CD4-positive, alpha-beta T cell treated with Interleukin-17A for 1 hour (primary cell): ENCODE data around the gene SUCO.
"Not testable (repeated sequence)": the region's sequence is repeated elsewhere in the genome, so short reads cannot be mapped to it uniquely, and the experiment has no call there.

Experiments used
- DNase-seq: peaks from one replicate; pipeline ENCODE4 v3.0.0-alpha.2; 2020

Gene SUCO

DNA sequence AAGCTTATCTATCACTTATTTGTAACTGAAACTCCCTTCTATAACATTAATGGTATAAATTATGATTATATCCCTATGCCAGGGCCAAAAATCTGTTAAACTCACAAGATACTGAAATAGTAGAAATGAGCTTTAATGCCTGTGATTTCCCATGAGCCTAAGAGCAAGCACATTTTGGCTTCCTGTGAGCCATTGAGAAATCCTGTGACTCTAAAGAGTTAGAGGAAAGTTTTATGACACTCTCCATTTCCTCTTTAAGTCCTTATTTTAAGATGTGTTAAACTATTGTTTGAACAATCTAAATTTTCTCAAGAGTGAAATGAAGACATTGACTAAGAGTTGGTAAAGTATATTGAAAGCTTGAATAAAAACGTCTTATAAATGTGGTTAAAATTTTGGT lies 45.6 kb downstream of the SUCO start:
- no peak for DNase-seq

DNA sequence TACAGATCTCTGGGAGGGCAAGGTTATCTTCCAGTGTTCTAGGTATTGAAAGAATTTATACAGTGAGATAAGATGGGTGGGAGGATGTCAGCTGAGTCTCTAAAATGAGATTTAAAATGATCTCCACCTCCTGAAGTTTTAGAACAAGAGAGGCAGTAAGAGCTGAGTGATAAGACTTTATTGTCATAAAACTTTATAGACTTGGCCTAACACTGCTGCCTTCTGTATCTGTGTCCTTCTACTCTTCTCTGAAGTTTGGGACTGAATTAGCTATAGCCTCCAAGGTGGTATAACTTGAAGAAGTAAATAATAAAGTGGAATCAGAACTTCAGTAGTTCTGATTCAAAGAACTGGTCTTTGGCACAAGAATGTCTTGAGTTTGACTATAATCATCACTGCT lies 48.3 kb downstream of the SUCO start:
- DNase-seq: no peak

DNA sequence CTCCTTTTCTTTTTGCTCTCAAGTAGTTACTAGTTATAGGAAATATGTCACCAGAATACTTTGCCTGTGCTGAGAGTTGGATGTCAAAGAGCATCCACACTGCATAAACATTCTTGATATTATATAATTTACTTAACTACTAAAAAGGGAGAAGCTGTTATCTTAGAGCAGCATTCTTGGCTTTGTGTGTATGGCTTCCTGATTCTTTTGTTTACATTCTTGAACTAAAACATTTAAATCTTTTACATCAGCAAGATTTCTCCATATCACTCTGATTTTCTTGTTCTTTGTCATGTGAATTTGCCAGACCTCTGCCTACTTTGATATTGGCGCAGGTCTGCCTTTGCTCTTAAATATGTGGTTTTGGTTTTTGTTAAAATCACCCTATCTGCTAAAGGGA lies 48.8 kb downstream of the SUCO start:
- DNase-seq: no peak

DNA sequence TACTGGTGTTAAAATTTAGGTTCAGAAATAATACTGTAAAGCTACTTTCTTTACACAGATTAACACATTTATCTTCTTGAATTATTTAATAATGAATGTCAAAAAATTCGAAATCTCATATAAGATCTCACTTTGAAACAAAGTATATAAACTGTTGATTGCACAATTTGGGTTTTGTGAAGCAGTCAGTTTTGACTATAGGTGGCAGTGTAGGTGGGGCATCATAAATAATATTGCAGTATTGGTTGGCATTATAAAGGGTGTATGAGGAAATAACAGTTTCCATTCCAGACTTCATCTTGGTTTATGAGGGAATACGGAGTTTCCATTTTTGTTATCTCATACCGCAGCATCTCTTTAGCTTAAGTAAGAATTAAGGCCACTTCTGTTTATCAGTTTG lies 49.9 kb downstream of the SUCO start:
- no peak for DNase-seq

DNA sequence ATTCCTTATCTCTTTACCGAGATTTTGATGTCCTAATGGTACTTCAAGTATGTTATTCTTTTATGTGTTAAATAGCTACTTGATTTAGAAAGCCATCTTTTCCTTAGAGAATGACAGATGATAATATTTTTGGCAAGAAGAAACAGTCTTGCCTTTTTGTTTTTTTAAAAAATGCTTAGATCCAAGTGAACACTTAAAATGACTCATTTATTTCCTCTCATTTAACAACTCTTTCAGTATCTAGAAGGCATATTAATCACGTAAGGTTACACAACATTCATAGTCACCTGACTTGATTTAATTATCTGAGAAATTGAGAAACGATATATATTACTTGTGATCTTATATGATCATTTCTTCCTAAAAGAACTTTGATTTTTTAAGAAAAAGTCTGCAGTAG lies 52.4 kb downstream of the SUCO start:
- no peak for DNase-seq

DNA sequence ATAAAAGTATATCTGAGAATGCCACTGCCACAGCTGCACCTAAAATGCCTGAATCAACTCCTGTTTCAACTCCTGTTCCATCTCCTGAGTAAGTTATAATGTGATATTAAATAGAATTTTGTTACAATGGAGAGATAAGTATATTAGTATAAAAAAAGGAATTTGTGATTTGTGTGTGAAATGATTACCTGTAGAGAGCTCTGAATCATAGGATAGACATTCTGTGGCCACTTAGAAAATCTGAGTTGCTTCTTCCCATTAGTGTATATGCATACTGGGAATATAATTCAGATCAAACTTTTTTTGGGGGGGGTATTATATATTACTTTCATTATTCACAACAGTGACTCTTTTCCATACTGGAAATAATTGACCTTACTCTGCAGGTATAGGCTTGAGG lies 52.9 kb downstream of the SUCO start:
- no peak for DNase-seq

DNA sequence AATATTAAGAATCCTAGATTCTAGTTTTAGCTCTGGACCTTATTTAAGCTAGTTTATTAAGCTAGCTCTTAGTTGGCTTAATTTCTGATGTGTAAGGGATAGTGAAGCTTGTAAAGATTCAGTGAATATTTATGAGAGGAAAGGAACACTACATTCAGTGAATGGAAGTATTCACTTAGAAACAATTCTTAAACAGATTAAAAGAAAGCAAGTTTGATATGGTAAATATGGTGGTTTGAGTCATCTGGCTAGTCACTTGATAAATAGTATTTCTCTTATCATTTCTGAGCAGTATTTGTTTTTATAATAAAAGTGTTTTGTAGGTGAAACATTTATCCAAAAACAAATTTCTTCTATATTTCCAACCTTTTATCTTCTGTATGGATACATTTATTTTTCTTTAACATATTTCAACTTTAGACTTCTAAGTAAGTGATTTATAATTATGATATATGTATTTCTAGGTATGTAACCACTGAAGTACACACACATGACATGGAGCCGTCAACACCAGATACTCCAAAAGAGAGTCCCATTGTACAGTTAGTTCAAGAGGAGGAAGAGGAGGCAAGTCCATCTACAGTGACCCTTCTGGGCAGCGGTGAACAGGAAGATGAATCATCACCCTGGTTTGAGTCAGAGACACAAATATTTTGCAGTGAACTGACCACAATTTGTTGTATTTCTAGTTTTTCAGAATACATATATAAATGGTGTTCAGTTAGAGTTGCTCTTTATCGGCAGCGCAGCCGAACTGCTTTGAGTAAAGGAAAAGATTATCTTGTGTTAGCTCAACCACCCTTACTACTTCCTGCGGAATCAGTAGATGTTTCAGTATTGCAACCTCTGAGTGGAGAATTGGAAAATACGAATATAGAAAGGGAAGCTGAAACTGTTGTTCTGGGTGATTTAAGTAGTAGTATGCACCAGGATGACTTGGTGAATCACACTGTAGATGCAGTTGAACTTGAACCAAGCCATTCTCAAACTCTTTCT lies 55.6 kb downstream of the SUCO start:
- DNase-seq: no peak

DNA sequence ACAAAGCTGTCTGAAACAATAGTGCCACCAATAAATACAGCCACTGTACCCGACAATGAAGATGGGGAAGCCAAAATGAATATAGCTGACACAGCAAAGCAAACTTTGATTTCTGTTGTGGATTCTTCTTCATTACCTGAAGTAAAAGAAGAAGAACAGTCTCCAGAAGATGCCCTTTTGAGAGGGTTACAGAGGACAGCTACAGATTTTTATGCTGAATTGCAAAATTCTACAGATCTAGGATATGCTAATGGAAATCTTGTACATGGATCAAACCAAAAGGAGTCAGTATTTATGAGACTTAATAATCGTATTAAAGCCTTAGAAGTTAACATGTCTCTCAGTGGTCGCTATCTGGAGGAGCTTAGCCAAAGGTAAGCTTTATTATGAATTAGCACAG lies 56.6 kb downstream of the SUCO start:
- no peak for DNase-seq

DNA sequence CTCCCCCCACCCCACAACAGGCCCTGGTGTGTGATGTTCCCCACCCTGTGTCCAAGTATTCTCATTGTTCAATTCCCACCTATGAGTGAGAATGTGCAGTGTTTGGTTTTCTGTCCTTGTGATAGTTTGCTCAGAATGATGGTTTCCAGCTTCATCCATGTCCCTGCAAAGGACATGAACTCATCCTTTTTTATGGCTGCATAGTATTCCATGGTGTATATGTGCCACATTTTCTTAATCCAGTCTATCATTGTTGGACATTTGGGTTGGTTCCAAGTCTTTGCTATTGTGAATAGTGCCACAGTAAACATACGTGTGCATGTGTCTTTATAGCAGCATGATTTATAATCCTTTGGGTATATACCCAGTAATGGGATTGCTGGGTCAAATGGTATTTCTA lies 58.5 kb downstream of the SUCO start:
- not testable (repeated sequence) for DNase-seq

DNA sequence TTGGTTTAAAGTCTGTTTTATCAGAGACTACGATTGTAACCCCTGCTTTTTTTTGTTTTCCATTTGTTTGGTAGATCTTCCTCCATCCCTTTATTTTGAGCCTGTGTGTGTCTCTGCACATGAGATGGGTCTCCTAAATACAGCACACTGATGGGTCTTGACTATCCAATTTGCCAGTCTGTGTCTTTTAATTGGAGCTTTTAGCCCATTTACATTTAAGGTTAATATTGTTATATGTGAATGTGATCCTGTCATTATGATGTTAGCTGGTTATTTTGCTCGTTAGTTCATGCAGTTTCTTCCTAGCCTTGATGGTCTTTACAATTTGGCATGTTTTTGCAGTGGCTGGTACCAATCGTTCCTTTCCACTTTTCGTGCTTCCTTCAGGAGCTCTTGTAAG lies 62.1 kb downstream of the SUCO start:
- not testable (repeated sequence) for DNase-seq

DNA sequence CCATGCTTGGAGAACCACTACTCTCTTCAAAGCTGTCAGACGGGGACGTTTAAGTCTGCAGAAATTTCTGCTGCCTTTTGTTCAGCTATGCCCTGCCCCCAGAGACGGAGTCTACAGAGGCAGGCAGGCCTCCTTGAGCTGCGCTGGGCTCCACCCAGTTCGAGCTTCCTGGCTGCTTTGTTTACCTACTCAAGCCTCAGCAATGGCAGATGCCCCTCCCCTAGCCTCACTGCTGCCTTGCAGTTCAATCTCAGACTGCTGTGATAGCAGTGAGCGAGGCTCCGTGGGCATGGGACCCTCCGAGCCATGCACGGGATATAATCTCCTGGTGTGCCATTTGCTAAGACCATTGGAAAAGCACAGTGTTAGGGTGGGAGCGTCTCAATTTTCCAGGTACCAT lies 63.8 kb downstream of the SUCO start:
- DNase-seq: not testable (repeated sequence)

DNA sequence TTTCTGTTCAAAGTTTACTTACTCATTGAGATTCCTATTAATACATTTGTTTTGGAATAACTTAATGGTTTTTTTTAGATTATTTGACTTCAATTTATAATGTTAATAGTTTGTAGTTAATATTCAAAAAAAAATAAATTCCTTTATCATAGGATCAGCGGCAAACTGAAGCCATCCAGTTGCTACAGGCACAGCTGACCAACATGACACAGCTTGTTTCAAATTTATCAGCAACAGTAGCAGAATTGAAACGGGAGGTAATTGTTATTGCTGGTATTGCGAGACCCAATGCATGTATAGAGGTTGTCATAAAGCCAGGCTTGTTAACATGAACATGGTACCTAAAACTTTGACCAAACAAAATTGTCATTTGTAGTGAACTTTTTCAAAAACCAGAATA lies 67.0 kb downstream of the SUCO start:
- DNase-seq: no peak

DNA sequence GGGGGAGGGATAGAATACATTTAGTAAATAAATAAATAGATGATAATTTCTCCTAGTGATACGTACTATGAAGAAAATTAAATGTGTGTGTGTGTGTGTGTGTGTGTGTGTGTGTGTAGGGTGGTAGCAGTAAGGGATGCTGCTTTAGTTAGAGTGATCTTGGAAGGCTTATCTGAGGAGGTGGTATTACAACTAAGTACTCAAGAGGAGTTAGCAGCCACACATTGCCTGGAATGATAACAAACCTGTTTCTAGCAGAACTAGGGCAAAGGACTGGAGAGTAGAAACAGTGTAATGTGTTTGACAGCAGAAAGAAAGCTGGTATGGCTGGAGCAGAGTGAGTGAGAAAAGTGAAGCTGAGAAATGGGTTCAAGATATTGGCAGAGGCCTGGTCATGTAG lies 67.7 kb downstream of the SUCO start:
- no peak for DNase-seq

DNA sequence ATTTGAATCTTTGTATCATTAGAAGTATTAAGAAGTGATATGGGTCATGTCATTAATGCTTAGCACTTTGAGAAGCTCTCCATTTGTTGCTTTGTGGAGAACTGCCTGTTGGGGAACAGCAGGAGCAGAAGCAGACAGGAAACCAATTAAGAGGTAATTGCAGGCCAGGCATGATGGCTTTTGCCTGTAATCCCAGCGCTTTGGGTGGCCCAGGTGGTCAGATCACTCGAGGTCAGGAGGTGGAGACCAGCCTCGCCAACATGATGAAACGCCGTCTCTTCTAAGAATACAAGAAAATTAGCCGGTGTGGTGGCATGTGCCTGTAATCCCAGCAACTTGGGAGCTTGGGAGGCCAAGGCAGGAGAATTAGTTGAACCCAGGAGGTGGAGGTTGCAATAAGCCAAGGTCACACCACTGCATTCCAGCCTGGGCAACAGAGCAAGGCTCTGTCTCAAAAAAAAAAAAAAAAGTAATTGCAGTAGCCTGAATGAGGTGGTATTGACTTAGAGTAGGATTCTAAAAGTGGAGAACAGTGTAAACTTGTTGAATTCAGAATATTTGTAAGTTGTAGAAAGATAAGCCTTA lies 68.2 kb downstream of the SUCO start:
- no peak for DNase-seq

DNA sequence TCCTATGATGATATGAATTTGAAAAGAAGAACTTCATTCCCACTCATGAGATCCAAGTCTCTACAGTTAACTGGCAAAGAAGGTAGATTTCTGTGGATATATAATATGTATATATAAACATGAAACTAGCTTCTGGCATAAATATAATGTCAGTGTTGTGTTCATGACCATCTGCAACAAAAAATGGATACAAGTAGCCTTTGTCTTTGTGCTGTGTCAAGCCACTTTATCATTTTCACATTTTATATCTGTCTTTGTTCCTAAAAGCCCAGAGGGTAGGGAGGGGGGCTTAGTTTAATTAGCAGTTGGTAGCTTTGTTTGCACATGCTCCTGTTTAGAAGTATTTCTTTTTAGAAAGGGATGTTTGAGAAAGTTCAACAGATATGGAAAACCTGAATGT lies 69.8 kb downstream of the SUCO start:
- no peak for DNase-seq

DNA sequence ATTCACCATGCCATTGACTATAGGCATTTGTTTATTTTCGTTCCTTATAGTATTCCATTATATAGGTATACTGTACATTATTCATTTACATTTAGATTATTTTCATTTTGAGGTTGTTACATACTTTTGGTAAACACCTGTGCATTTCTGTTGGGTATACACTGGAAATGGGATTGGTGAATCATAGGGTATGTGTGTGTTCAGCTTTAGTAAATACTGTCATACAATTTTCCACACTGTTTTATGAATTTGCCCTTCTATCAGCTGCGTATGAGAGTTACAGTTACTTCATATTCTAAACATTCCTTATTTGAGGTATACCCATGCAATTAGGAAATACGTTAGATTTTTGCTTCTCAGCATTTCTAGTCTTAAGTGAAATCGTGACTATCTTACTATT lies 70.9 kb downstream of the SUCO start:
- no peak for DNase-seq

DNA sequence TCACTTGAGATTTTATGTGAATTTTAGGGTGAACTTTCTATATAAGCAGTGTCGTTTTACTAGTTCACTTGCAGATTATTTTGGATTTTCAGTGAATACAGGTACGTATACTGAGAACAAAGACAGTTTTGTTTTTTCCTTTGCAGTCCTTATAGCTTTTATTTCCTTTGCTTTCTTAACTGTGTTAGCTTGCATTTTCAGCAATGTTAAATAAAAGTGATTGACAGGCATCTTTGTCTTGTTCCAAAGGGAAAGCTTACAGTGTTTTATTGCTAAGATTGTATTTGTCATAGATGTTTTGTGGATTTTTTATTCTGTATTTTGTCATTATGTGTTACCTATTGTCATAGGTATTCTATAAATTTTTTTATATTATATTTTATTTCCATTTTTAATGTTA lies 72.7 kb downstream of the SUCO start:
- DNase-seq: no peak

DNA sequence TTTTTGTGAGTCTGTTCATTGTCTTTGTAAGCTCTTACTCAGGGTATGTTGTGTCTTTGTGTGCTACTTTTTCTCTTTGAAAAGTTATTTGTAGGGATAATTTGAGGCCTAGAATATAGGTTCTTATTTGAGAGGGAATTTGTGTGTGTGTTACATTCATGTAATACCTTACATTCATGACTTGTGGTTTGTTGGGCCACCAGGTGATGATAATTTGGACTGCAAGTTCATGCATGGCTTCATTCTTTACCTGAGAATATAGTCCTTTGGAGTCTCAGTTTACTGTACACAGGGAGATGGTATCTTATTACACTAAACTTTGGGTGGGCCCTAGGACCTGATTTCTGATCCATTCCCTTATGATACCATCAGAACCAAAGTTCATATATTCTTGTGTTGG lies 74.2 kb downstream of the SUCO start:
- no peak for DNase-seq

DNA sequence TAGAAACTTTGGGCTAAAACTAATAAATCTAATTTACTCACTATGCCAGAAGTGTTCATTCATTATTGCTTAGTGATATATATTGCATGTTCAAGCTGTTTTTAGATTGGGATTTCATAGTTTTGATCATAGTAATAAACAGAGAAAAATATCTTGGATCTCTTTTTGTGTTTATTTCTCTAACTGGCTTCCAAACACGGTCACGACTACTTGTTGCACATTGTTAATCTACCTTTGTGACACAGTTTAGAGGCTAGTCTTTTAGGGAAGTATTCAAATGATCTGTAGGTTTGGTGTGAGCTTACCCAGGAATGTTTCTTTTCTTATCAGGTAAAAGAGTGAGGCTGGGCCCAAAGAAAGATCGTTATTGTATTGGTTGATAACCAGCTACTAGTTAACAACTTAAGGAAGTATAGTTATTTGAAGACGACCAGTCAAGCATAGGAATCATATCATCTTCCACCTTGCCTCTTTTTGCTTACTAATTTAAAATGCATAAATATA lies 75.2 kb downstream of the SUCO start:
- no peak for DNase-seq

DNA sequence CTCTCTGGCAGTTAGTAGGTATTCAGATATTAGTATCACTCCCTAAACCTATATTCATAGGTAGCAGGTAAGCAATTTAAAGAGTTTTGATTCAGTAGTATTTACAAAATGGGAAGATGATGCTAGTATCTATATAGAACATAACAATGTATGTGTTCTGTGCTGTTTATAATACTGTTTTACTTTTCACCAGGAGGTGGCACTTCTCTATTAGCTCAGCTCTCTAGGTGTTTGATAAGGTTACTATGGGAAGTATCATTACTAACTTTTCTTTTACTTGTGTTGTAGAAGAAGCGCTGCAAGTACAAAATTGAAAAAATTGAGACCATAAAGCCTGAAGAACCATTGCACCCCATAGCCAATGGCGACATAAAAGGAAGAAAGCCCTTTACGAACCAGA lies 76.6 kb downstream of the SUCO start:
- DNase-seq: peak; percentile 58

DNA sequence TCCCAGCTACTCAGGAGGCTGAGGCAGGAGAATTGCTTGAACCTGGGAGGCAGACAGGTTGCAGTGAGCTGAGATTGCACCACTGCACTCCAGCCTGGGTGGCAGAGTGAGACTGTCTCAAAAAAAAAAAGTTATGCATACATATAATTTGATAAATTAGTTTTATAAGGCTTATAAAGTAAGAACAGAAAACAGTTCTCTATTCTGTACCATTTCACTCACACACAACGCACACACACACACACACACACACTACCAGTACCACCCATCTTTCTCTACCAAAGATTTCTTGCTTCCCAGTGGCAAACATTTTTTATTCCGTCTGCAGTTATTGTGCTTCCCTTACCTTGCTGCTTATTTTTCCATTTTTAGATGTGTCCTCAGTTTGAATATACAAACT lies 79.5 kb downstream of the SUCO start:
- no peak for DNase-seq

DNA sequence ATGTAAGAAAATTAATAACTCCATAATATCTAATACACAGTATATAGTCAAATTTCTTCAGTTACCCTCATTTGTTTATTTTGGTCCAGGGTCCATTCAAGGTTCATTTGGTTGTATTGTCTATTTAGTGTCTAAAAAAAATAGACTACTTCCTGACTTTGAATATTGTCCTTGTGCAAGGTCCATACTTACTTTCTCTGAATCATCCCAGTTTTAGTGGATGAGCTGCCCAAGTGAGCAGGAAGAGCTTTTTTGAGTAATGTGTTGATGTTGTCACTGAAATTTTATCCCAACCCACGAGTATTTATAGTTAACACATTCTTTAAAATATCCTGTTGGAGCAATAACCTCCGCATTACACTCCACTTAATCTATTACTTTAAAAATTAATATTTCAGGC lies 80.3 kb downstream of the SUCO start:
- no peak for DNase-seq

DNA sequence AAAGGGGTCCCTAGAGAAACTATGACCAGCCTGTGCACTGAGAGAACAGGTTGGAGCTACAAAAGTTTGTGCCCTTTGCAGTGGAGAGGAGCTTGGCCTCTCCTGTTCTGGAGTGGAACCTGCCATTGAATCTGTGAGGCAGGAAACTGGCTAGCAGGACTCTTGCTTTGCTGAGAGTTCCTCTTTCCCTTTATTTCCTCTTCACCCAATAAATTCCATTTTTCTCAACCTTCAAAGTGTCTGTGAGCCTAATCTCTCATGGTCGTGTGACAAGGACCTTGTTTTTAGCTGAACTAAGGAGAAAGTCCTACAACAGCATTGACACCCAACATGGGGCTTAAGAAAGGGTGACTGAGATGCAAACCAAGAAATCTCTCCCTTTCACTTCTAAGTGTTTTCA lies 83.2 kb downstream of the SUCO start:
- DNase-seq: no peak

DNA sequence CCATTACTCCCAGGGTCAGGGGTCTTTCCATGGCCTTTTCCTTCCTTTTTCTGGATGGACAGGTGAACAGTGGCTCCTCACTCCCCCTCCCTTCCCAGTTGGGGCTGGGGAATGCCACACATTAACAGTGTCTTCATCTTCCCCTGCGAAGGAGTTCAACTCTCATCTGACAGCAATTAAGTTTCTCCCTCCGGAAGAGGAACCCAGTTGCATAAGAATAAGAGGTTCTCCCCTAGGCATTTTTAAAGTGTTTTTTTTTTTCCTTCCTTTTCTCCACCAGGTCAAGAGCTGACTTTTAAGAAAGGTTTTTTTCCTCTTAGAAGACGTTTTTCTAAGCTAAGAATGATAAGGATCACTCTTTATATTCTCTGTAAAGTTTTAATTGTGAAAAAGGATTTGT lies 83.7 kb downstream of the SUCO start:
- DNase-seq: no peak
